ENCODE results near the gene RAPGEF3. TPM values are rescaled to one million over a fixed set of nuclear protein-coding genes. Genes with fewer than 3 reads are reported as not detected.
A peak's percentile ranks its signal among the peaks of the same experiment; 100 is the strongest.

The RAPGEF3 gene
- total and polyA plus RNA-seq, 2 of the 8 experiments (the other 6 are each of a cell fraction or from before 2014, with no cell fraction given): 5.0 to 9.4 TPM

- no peak overlapping the region for H3K4ac ChIP-seq (replicated peaks; ENCODE audit: insufficient read length, low read depth, low read length)
- H3K23ac ChIP-seq (ENCODE audit: insufficient read length): no peak overlapping the region
- 0 out of 8 replicates have a peak, but pooled peaks cover 0 to 3% (median 0%) of the 10 kb centered on the region in 4 experiments for H3K36me3 ChIP-seq (ENCODE audit: control insufficient read depth in 2 of 4, insufficient read depth in 4 of 4, low read length in 3 of 4)
- H4K5ac ChIP-seq (ENCODE audit: insufficient read length, low read depth, low read length): no peak overlapping the region
- H4K91ac ChIP-seq (replicated peaks; ENCODE audit: insufficient read length, low read length): no peak overlapping the region
- H2BK20ac ChIP-seq (ENCODE audit: low read length): no peak overlapping the region
- peaks cover 4 to 9% (median 8%) of the 10 kb centered on the region in 4 experiments; a peak in 5 of 7 replicates for H3K4me1 ChIP-seq (replicated peaks in 1 of 4; ENCODE audit: control insufficient read depth in 3 of 4, insufficient read depth in 4 of 4, low read length in 3 of 4)
- H3K27me3 ChIP-seq (replicated peaks in 1 of 4; ENCODE audit: control insufficient read depth in 3 of 4, extremely low read depth in 1 of 4, insufficient read depth in 3 of 4, low read length in 3 of 4): peaks cover 0 to 7% (median 3%) of the 10 kb centered on the region in 4 experiments; a peak in 3 of 7 replicates
- H3K23me2 ChIP-seq (ENCODE audit: low read depth, low read length): no peaks in the 10 kb centered on the region
- no peak overlapping the region for H3K56ac ChIP-seq (replicated peaks; ENCODE audit: insufficient read length, low read depth, low read length)
- no peak overlapping the region for H2BK5ac ChIP-seq (ENCODE audit: low read depth, low read length)
- H3K4me3 ChIP-seq (ENCODE audit: extremely low read depth in 1 of 4, insufficient read depth in 2 of 4, low read depth in 3 of 4, low read length in 4 of 4): peak overlapping the region in 1 of 4 experiments; percentile 30; a peak in 2 of 8 replicates
- peak overlapping the region in 1 of 2 experiments; percentile 23; a peak in 1 of 4 replicates for H3K4me2 ChIP-seq (ENCODE audit: insufficient read depth in 1 of 2, low read depth in 2 of 2, low read length in 2 of 2)
- ChIA-PET POLR2A (ENCODE audit: partially characterized antibody) (interaction anchor here (0.7 to 1.3 kb wide), 5 partner anchors 16 to 56 kb away, joined by 3 to 4 read pairs (median 3); partner anchors contain the start of gene SLC48A1), CTCF (ENCODE audit: partially characterized antibody) (interaction anchor here (0.6 to 64.6 kb wide), 16 partner anchors 12 to 222 kb away, joined by 3 to 2442 read pairs (median 16); partner anchors contain the start of genes ENDOU, RAPGEF3, RPAP3 and SLC48A1)
- TF ChIP-seq SP4 (IDR thresholded peaks at IDR 0.05; ENCODE audit: low read length) (peak; percentile 77; the same call in 1 of the 2 replicates), RAD21 (IDR thresholded peaks at IDR 0.05 in 1 of 2, conservative IDR thresholded peaks at IDR 0.05 in 1 of 2; ENCODE audit: low read depth in 2 of 2, low read length in 2 of 2) (peak; percentile 64 to 67), TAF1 (IDR thresholded peaks at IDR 0.05; ENCODE audit: low read depth, low read length) (no peak), TCF12 (IDR thresholded peaks at IDR 0.05; ENCODE audit: low read depth, low read length) (no peak), CTCF (IDR thresholded peaks at IDR 0.05; ENCODE audit: control extremely low read depth in 1 of 3, insufficient read depth in 1 of 3, low read depth in 1 of 3, low read length in 3 of 3) (peak; percentile 83 to 98 (median 93)), YY1 (IDR thresholded peaks at IDR 0.05; ENCODE audit: low read depth, low read length) (peak; percentile 60), MAX (IDR thresholded peaks at IDR 0.05) (peak; percentile 37; the same call in 1 of the 2 replicates), CREB1 (IDR thresholded peaks at IDR 0.05) (peak; percentile 52; the same call in 1 of the 2 replicates)
- no peak overlapping the region for H3K14ac ChIP-seq (ENCODE audit: insufficient read length)
- no peak overlapping the region for H2BK15ac ChIP-seq (ENCODE audit: low read length)
- DNase-seq (ENCODE audit: low read depth in 1 of 2, low spot score in 2 of 2): peak; percentile 68 to 90
- FAIRE-seq: peak; percentile 24
- no peak overlapping the region for H2AK5ac ChIP-seq (ENCODE audit: low read depth, low read length)
- H3K79me2 ChIP-seq (ENCODE audit: control insufficient read depth in 1 of 2, insufficient read depth in 2 of 2, low read length in 2 of 2): no peaks in the 10 kb centered on the region
- no peaks in the 10 kb centered on the region for H3K9me3 ChIP-seq (ENCODE audit: insufficient read depth in 2 of 2, low read depth in 1 of 2, low read length in 1 of 2)
- no peak overlapping the region for H3K9ac ChIP-seq (replicated peaks in 1 of 4; ENCODE audit: extremely low read depth in 1 of 4, low read depth in 3 of 4, low read length in 3 of 4)
- no peaks in the 10 kb centered on the region for H4K20me1 ChIP-seq (replicated peaks in 1 of 2; ENCODE audit: control insufficient read depth in 1 of 2, insufficient read depth in 2 of 2, low read length in 2 of 2)
- 27% methylated on average over 13 of the region's 13 CpGs; no CpG with 5 or more reads in 1 of the 2 experiments for WGBS, 2 experiments (ENCODE audit: extremely low coverage in 1 of 2, insufficient coverage in 1 of 2, insufficient read length in 1 of 2, insufficient replicate concordance in 2 of 2, low coverage in 1 of 2, low lambda C conversion rate in 2 of 2, missing lambda C conversion rate in 1 of 2)
- no peak overlapping the region for H2BK120ac ChIP-seq (replicated peaks; ENCODE audit: low read depth, low read length)
- H3K18ac ChIP-seq (ENCODE audit: extremely low read depth, low read length): no peak overlapping the region
- H4K8ac ChIP-seq (ENCODE audit: extremely low read depth, insufficient read depth, low read length): no peak overlapping the region
- H3K79me1 ChIP-seq (ENCODE audit: low read depth, low read length): no peaks in the 10 kb centered on the region
- H3K27ac ChIP-seq (ENCODE audit: low read depth, low read length): no peak overlapping the region; the same call in 1 of the 2 replicates
- no peak overlapping the region for H2BK12ac ChIP-seq (ENCODE audit: low read depth, low read length)
- no peak overlapping the region for H2AFZ ChIP-seq (ENCODE audit: low read length)
Observed at GRCh38 chr12:47717443-47718193, 41.1 kb downstream of the RAPGEF3 start.

Measured in H1 (cell line).